HepG2 (cell line): ENCODE data around the gene STAMBPL1. TPM values are rescaled to one million over a fixed set of nuclear protein-coding genes. Genes with fewer than 3 reads are reported as not detected.

Experiments used
- ATAC-seq: fragments of 200-7000 bp; cut with Tn5 transposase; 3 replicates; pipeline ENCODE4 v1.9.1; 2020; ENCODE audit warnings: mild to moderate bottlenecking, moderate library complexity
- BruUV-seq: library from RNA; stranded (reverse); fragments of 400-500 nt; replicated peaks from 2 replicates; lab custom pipeline; 2021; lab: Mats Ljungman, UMichigan
- CTCF ChIA-PET: fragments of 300-600 bp; formaldehyde crosslinking; extraction: SDS; loops from one replicate; lab custom pipeline; 2021; ENCODE audit warnings: low total read pairs, inconsistent platforms, low intra/inter-chr PET ratio; lab: Yijun Ruan, JAX
- POLR2A ChIA-PET: fragments of 350-600 bp; sonication (Branson Sonifier 250); formaldehyde crosslinking; loops from one replicate; lab custom pipeline; 2020; ENCODE audit warnings: antibody characterized with exemption, inconsistent platforms; lab: Yijun Ruan, JAX
- DNase-seq: peaks from one replicate; pipeline ENCODE4 v3.0.0-alpha.2; 2015; ENCODE audit warnings: low spot score
- FAIRE-seq: peaks from 3 replicates; lab custom pipeline; 2011; peaks lifted over from hg19 to GRCh38; lab: Jason Lieb, UNC
- H2AFZ ChIP-seq: one replicate; pipeline ENCODE4 v1.6.1; 2011; ENCODE audit warnings: low read length, inconsistent platforms
- H3K27ac ChIP-seq: fragments of 300-600 bp; 3 replicates; pipeline ENCODE4 v1.8.0; 2011; ENCODE audit warnings: mixed run types, mild to moderate bottlenecking, mixed read lengths, low read length, inconsistent platforms; ENCODE audit not compliant: insufficient read depth; ENCODE audit errors: extremely low read length
- H3K27me3 ChIP-seq, 2 experiments: fragments of 200-600 bp in 1 of 2; 2 replicates in 1 of 2; 3 replicates in 1 of 2; pipeline versions ENCODE4 v1.6.0 to v1.8.0; 2011; ENCODE audit warnings: low read length in 2 of 2, mild to moderate bottlenecking in 2 of 2, moderate library complexity in 2 of 2, inconsistent platforms in 1 of 2; ENCODE audit not compliant: insufficient read depth in 2 of 2, control insufficient read depth in 1 of 2
- H3K36me3 ChIP-seq, 2 experiments: fragments of 200-600 bp in 1 of 2; replicated peaks in 1 of 2; 2 replicates in 1 of 2; 3 replicates in 1 of 2; pipeline versions ENCODE4 v1.5.1 to v1.8.0; 2011; ENCODE audit warnings: low read length in 2 of 2, inconsistent platforms in 1 of 2; ENCODE audit not compliant: insufficient read depth in 2 of 2, control insufficient read depth in 1 of 2
- H3K4me1 ChIP-seq: 2 replicates; pipeline ENCODE4 v1.5.1; 2012; ENCODE audit warnings: low read length, inconsistent platforms; ENCODE audit not compliant: insufficient read depth
- H3K4me2 ChIP-seq: 2 replicates; pipeline ENCODE4 v1.6.0; 2011; ENCODE audit warnings: low read depth, low read length, inconsistent platforms
- H3K4me3 ChIP-seq, 3 experiments: fragments of 200-600 bp in 1 of 3; sonication (generic), shearing (Covaris generic) in 1 of 3; replicated peaks in 1 of 3; 2 replicates each; pipeline ENCODE4 v1.5.1; 2011 to 2016; ENCODE audit warnings: low read length in 3 of 3, inconsistent platforms in 2 of 3, low read depth in 2 of 3, mild to moderate bottlenecking in 2 of 3, control low read depth in 1 of 3, mixed read lengths in 1 of 3; ENCODE audit not compliant: insufficient read depth in 1 of 3
- H3K79me2 ChIP-seq: one replicate; pipeline ENCODE4 v1.6.1; 2011; ENCODE audit warnings: low read length, inconsistent platforms; ENCODE audit not compliant: insufficient read depth
- H3K9ac ChIP-seq: 2 replicates; pipeline ENCODE4 v1.6.0; 2011; ENCODE audit warnings: mild to moderate bottlenecking, low read depth, low read length, inconsistent platforms; ENCODE audit not compliant: insufficient read depth
- H3K9me3 ChIP-seq: 2 replicates; pipeline ENCODE4 v1.5.1; 2012; ENCODE audit warnings: mild to moderate bottlenecking, low read length
- H4K20me1 ChIP-seq: 2 replicates; pipeline ENCODE4 v1.6.0; 2011; ENCODE audit warnings: inconsistent platforms, mild to moderate bottlenecking, low read length, moderate library complexity; ENCODE audit not compliant: insufficient read depth
- EHMT2 ChIP-seq: fragments of 200-600 bp; sonication (generic); IDR thresholded peaks from 2 replicates; pipeline ENCODE4 v1.7.0; 2017; ENCODE audit warnings: antibody characterized with exemption, low read depth, low read length, borderline replicate concordance
- ETV6 ChIP-seq: sonication (generic); formaldehyde crosslinking; conservative IDR thresholded peaks from 2 replicates; pipeline ENCODE4 v1.4.0; 2020; ENCODE audit warnings: missing genetic modification reagents
- HCFC1 ChIP-seq: fragments of 150-350 bp; IDR thresholded peaks from 2 replicates; pipeline ENCODE4 v1.6.1; 2014; ENCODE audit warnings: low read depth, low read length
- RFX1 ChIP-seq: fragments of 450-650 bp; IDR thresholded peaks from 2 replicates; pipeline ENCODE4 v1.6.1; 2017
- RXRA ChIP-seq: sonication (generic); formaldehyde crosslinking; IDR thresholded peaks from 2 replicates; pipeline ENCODE4 v1.5.1; 2020; ENCODE audit warnings: missing genetic modification reagents
- ZBED4 ChIP-seq: sonication (generic); formaldehyde crosslinking; IDR thresholded peaks from 2 replicates; pipeline ENCODE4 v1.4.0; 2020; ENCODE audit warnings: missing genetic modification reagents, borderline replicate concordance
- ZNF263 ChIP-seq: sonication (generic); formaldehyde crosslinking; IDR thresholded peaks from 2 replicates; pipeline ENCODE4 v1.4.0; 2020; ENCODE audit warnings: missing genetic modification reagents
- ZNF337 ChIP-seq: sonication (generic); formaldehyde crosslinking; IDR thresholded peaks from 2 replicates; pipeline ENCODE4 v1.5.1; 2020; ENCODE audit warnings: missing genetic modification reagents, low read depth, mild to moderate bottlenecking, borderline replicate concordance
- ZNF451 ChIP-seq: sonication (generic); formaldehyde crosslinking; IDR thresholded peaks from 2 replicates; pipeline ENCODE4 v1.5.0; 2020; ENCODE audit warnings: mild to moderate bottlenecking, missing genetic modification reagents
- WGBS: methylation state at CpG from one replicate; pipeline ENCODE4 v1.1.6; 2017; ENCODE audit warnings: low lambda C conversion rate; 5-methylcytosine and 5-hydroxymethylcytosine counted together
- in situ Hi-C: cut with HindIII; loops from 2 replicates; pipeline ENCODE4 v1.10.0; 2017; ENCODE audit warnings: low pct_unique_long_range_greater_than_20kb; ENCODE audit not compliant: extremely low pct_ligation_motif_present
- intact Hi-C: fragments of 100-400 bp; cut with micrococcal nuclease; formaldehyde crosslinking; loops from one replicate; pipeline ENCODE4 v1.10.0; 2022; ENCODE audit not compliant: unreplicated experiment
- polyA plus RNA-seq, 8 experiments: library from polyadenylated mRNA; depleted of rRNA in 3 of 8; stranded (reverse) in 7 of 8; unstranded in 1 of 8; fragments of >200 nt; fragmentation: Illumina TruSeq in 4 of 8; extraction: Trizol in 4 of 8; gene quantifications; 2 replicates each; pipeline versions ENCODE4 v1.2.1 to v1.2.3, GENCODE V29; 2011 to 2016; ENCODE audit warnings: low read depth in 4 of 8, missing spikeins in 1 of 8, mixed read lengths in 1 of 8; ENCODE audit not compliant: insufficient read depth in 1 of 8
- total RNA-seq, 5 experiments: library from RNA; depleted of rRNA; stranded (reverse); fragments of >200 nt; fragmentation: Illumina TruSeq; extraction: Trizol; gene quantifications; 2 replicates each; pipeline ENCODE4 v1.2.3, GENCODE V29; 2016; ENCODE audit warnings: low read depth in 1 of 5
- TF ChIP-seq, protein P1 (sequence below): sonication (generic); formaldehyde crosslinking; IDR thresholded peaks from 2 replicates; pipeline ENCODE4 v1.4.0; 2020; ENCODE audit warnings: missing genetic modification reagents
- TF ChIP-seq, protein P2 (sequence below): fragments of 450-650 bp; IDR thresholded peaks from 2 replicates; pipeline ENCODE4 v1.6.1; 2017; ENCODE audit warnings: mild to moderate bottlenecking

STAMBPL1 gene
- total and polyA plus RNA-seq, 2 of the 13 experiments (the other 11 are each of a cell fraction or from before 2014, with no cell fraction given) = 1.4 to 1.5 TPM

DNA sequence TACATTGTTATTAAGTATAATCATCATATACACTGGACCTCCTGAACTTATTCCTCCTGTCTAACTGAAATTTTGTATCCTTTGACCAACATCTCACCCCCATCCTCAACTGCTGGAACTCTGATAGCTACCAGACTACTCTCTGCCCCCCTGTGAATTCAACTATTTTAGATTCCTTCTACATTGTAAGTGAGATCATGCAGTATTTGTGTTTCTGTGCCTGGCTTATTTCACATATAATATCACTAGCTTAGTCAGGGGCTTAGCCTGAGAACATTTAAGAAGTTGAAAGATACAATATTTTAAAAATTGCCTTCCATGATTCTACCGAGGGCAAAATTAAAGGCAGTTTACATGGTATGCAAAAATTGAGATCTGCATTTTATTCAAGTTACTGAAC is 26.9 kb downstream of the STAMBPL1 start:
- no peak for ATAC-seq
- H3K4me1 ChIP-seq = no peaks in the 10 kb centered on the region
- no peak overlapping the region for H3K4me2 ChIP-seq
- ChIA-PET POLR2A (no interaction called here), CTCF (no interaction called here)
- no peak for TF ChIP-seq HCFC1
- no peak for TF ChIP-seq ZNF451
- no peak for TF ChIP-seq ZNF337 (CRISPR knock-in tag)
- no peak for TF ChIP-seq RXRA (CRISPR knock-in tag)
- no peaks in the 10 kb centered on the region for H3K79me2 ChIP-seq
- no peaks in the 10 kb centered on the region for H3K9me3 ChIP-seq
- no peak for DNase-seq
- intact Hi-C loops (no loop called here), in situ Hi-C loops (no loop called here)
- 82% methylated on average over 1 of the region's 1 CpG for WGBS
- no peak overlapping the region for H3K27ac ChIP-seq
- no TSS peak for BruUV-seq
- no peak overlapping the region for H3K9ac ChIP-seq
- no peaks in the 10 kb centered on the region for H3K36me3 ChIP-seq
- FAIRE-seq = no peak
- H4K20me1 ChIP-seq = no peaks in the 10 kb centered on the region
- H3K27me3 ChIP-seq = no peaks in the 10 kb centered on the region; a peak in 1 of 5 replicates
- no peak overlapping the region for H3K4me3 ChIP-seq
- H2AFZ ChIP-seq = no peak overlapping the region

DNA sequence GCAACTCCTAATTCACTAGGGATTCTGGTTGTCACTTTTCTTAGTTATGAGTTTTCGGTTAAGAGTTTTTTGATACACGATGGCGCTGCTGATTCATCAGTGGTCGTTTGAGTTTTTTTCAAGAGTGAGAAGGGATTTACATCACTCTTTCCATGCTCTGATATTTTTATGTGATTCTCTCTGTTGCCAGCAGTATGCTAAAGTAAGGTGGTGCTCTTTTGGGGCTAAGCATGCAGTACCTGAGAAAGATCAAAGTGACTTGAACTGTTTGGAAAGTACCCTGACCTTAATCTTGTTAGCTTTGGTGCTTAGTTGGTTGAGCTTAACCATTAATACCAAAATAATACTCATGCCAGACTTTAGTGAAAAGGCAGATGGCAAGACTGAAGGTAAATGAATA is 28.1 kb downstream of the STAMBPL1 start:
- H3K9ac ChIP-seq = no peak overlapping the region
- no peaks in the 10 kb centered on the region for H4K20me1 ChIP-seq
- no TSS peak for BruUV-seq
- ATAC-seq (no peak), FAIRE-seq (no peak), DNase-seq (no peak)
- H3K4me1 ChIP-seq = no peaks in the 10 kb centered on the region
- H3K4me2 ChIP-seq = no peak overlapping the region
- intact Hi-C loops (no loop called here), in situ Hi-C loops (no loop called here)
- H3K9me3 ChIP-seq = no peaks in the 10 kb centered on the region
- no peak overlapping the region for H3K27ac ChIP-seq
- no peak overlapping the region for H2AFZ ChIP-seq
- WGBS = 77% methylated on average over 4 of the region's 4 CpGs
- no peaks in the 10 kb centered on the region for H3K27me3 ChIP-seq
- CTCF ChIA-PET = no interaction called here
- H3K79me2 ChIP-seq = no peaks in the 10 kb centered on the region
- POLR2A ChIA-PET = no interaction called here
- no peak overlapping the region for H3K4me3 ChIP-seq
- no peaks in the 10 kb centered on the region for H3K36me3 ChIP-seq
- TF ChIP-seq, protein P1, sequence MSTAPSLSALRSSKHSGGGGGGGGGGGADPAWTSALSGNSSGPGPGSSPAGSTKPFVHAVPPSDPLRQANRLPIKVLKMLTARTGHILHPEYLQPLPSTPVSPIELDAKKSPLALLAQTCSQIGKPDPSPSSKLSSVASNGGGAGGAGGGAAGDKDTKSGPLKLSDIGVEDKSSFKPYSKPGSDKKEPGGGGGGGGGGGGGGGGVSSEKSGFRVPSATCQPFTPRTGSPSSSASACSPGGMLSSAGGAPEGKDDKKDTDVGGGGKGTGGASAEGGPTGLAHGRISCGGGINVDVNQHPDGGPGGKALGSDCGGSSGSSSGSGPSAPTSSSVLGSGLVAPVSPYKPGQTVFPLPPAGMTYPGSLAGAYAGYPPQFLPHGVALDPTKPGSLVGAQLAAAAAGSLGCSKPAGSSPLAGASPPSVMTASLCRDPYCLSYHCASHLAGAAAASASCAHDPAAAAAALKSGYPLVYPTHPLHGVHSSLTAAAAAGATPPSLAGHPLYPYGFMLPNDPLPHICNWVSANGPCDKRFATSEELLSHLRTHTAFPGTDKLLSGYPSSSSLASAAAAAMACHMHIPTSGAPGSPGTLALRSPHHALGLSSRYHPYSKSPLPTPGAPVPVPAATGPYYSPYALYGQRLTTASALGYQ = no peak
- TF ChIP-seq ZBED4 (CRISPR knock-in tag) (no peak), ETV6 (no peak), EHMT2 (no peak), ZNF263 (CRISPR knock-in tag) (no peak), RFX1 (no peak)
- TF ChIP-seq, protein P2, sequence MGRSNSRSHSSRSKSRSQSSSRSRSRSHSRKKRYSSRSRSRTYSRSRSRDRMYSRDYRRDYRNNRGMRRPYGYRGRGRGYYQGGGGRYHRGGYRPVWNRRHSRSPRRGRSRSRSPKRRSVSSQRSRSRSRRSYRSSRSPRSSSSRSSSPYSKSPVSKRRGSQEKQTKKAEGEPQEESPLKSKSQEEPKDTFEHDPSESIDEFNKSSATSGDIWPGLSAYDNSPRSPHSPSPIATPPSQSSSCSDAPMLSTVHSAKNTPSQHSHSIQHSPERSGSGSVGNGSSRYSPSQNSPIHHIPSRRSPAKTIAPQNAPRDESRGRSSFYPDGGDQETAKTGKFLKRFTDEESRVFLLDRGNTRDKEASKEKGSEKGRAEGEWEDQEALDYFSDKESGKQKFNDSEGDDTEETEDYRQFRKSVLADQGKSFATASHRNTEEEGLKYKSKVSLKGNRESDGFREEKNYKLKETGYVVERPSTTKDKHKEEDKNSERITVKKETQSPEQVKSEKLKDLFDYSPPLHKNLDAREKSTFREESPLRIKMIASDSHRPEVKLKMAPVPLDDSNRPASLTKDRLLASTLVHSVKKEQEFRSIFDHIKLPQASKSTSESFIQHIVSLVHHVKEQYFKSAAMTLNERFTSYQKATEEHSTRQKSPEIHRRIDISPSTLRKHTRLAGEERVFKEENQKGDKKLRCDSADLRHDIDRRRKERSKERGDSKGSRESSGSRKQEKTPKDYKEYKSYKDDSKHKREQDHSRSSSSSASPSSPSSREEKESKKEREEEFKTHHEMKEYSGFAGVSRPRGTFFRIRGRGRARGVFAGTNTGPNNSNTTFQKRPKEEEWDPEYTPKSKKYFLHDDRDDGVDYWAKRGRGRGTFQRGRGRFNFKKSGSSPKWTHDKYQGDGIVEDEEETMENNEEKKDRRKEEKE = no peak
